Mammary epithelial cell (primary cell): ENCODE results near the gene LGALS7.

ENCODE experiments used
- CTCF ChIP-seq, 2 donors: IDR thresholded peaks in 1 of 2; conservative IDR thresholded peaks in 1 of 2; 2 replicates each; pipeline ENCODE4 v1.5.1; 2011 to 2012; ENCODE audit warnings: inconsistent platforms in 2 of 2, low read length in 2 of 2, mild to moderate bottlenecking in 2 of 2, control low read depth in 1 of 2, low read depth in 1 of 2; ENCODE audit not compliant: insufficient read depth in 1 of 2; ENCODE audit errors: extremely low read depth in 1 of 2
- EZH2 ChIP-seq: IDR thresholded peaks from 2 replicates; pipeline ENCODE4 v1.6.1; 2012; ENCODE audit warnings: low read length, inconsistent platforms, borderline replicate concordance

- TF ChIP-seq CTCF (conservative IDR thresholded peaks at IDR 0.05 in 1 of 2, IDR thresholded peaks at IDR 0.05 in 1 of 2; ENCODE audit: extremely low read depth in 1 of 2, insufficient read depth in 1 of 2, low read depth in 1 of 2, low read length in 2 of 2) (no peak), EZH2 (no peak)
Observed at GRCh38 chr19:38805180-38805579, 31.9 kb upstream of the LGALS7 start.
